Neural progenitor cell (in vitro differentiated cells): ENCODE measurements around the gene CTNNA3.

ENCODE experiments used
- CTCF ChIP-seq: fragments of 200-600 bp; sonication (generic); IDR thresholded peaks from 2 replicates; pipeline ENCODE4 v1.5.1; 2017; ENCODE audit warnings: antibody characterized with exemption, mild to moderate bottlenecking
- EZH2 ChIP-seq: fragments of 200-600 bp; sonication (generic); IDR thresholded peaks from 2 replicates; pipeline ENCODE4 v1.6.1; 2017; ENCODE audit warnings: antibody characterized with exemption, mild to moderate bottlenecking, moderate library complexity
- EZH2phosphoT487 ChIP-seq: fragments of 200-600 bp; sonication (generic); IDR thresholded peaks from 2 replicates; pipeline ENCODE4 v1.6.1; 2017; ENCODE audit warnings: antibody characterized with exemption

- TF ChIP-seq EZH2phosphoT487 (no peak), CTCF (peak; percentile 43), EZH2 (no peak)
These were observed 1068.8 kb downstream of the CTNNA3 start for GRCh38 chr10:66627156-66627555.
